ENCODE measurements around the gene RAPH1. TPM values are rescaled to one million over a fixed set of nuclear protein-coding genes. Genes with fewer than 3 reads are reported as not detected.

Gene RAPH1
- total and polyA plus RNA-seq, 9 of the 15 experiments (the other 6 are each of a cell fraction or from before 2014, with no cell fraction given) = 0.07 to 0.71 (median 0.27) TPM

DNA sequence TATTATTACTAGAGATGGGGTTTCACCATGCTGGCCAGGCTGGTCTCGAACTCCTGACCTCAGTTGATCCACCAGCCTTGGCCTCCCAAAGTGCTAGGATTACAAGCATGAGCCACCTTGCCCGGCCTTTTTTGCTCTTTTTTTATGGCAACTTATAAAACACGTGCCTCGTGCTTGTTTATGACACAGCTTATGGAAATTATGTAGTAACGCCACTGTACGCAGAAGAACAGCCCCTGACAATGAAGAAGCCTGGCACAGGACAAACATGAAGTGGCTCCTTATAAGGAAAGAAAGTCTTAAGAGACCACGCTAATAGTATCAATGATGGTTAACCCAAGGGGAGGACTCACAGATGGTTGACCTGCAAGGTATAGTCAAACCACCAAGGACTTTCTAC, 37.2 kb upstream of the RAPH1 start:
- no peaks in the 10 kb centered on the region for H3K9me3 ChIP-seq (replicated peaks; ENCODE audit: control insufficient read depth, insufficient read depth, low read depth, low read length)
- no peaks in the 10 kb centered on the region; a peak in 1 of 5 replicates for H3K27me3 ChIP-seq (ENCODE audit: control insufficient read depth in 2 of 2, insufficient read depth in 2 of 2, low read length in 2 of 2)
- no peak for ATAC-seq
- no peak overlapping the region for H3K27ac ChIP-seq (ENCODE audit: extremely low read depth, low read depth, low read length)
- H3K79me2 ChIP-seq (ENCODE audit: control insufficient read depth, insufficient read depth, low read length) = no peaks in the 10 kb centered on the region
- intact Hi-C loops (cut with micrococcal nuclease) = no loop called here
- H3K9me1 ChIP-seq (ENCODE audit: control insufficient read depth, insufficient read depth, low read length) = no peaks in the 10 kb centered on the region
- H3K9ac ChIP-seq (ENCODE audit: insufficient read depth in 1 of 2, low read depth in 2 of 2, low read length in 2 of 2) = no peak overlapping the region
- no peaks in the 10 kb centered on the region for H4K20me1 ChIP-seq (replicated peaks; ENCODE audit: control insufficient read depth, insufficient read depth, low read length)
- H3K4me3 ChIP-seq = no peak overlapping the region
- CTCF ChIA-PET (ENCODE audit: low intra/inter-chr PET ratio) = no interaction called here
- BruUV-seq (replicated peaks) = no TSS peak
- no peak for DNase-seq (ENCODE audit: extremely low read depth in 1 of 4, low spot score in 3 of 4)
- H3K4me1 ChIP-seq (replicated peaks in 1 of 2; ENCODE audit: control insufficient read depth in 2 of 2, insufficient read depth in 2 of 2, low read length in 2 of 2) = no peaks in the 10 kb centered on the region
- H3K36me3 ChIP-seq (ENCODE audit: control insufficient read depth, insufficient read depth, low read length) = no peaks in the 10 kb centered on the region
- in situ Hi-C loops (cut with MboI) = no loop called here
- FAIRE-seq = no peak
- TF ChIP-seq, protein P1, sequence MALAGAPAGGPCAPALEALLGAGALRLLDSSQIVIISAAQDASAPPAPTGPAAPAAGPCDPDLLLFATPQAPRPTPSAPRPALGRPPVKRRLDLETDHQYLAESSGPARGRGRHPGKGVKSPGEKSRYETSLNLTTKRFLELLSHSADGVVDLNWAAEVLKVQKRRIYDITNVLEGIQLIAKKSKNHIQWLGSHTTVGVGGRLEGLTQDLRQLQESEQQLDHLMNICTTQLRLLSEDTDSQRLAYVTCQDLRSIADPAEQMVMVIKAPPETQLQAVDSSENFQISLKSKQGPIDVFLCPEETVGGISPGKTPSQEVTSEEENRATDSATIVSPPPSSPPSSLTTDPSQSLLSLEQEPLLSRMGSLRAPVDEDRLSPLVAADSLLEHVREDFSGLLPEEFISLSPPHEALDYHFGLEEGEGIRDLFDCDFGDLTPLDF (CRISPR knock-in tag; IDR thresholded peaks at IDR 0.05) = no peak
- no peak for TF ChIP-seq PRPF4 (IDR thresholded peaks at IDR 0.05; ENCODE audit: insufficient read depth, low read depth, low read length, poor library complexity, severe bottlenecking)
- TF ChIP-seq POU5F1 (IDR thresholded peaks at IDR 0.05; ENCODE audit: borderline replicate concordance, low read depth, low read length, partially characterized antibody) = no peak
- no peak for TF ChIP-seq NBN (IDR thresholded peaks at IDR 0.05; ENCODE audit: low read depth)
- no peak overlapping the region for H3K4me2 ChIP-seq (ENCODE audit: insufficient read depth, low read length)
- POLR2A ChIA-PET = no interaction called here
- no peak overlapping the region for H2AFZ ChIP-seq (ENCODE audit: low read depth, low read length)
- WGBS (ENCODE audit: insufficient coverage, low coverage, missing lambda C conversion rate) = 5% methylated on average over 7 of the region's 7 CpGs

Data from K562 (cell line).